ENCODE results near the gene SEC22B.
"Not testable (repeated sequence)": the region's sequence is repeated elsewhere in the genome, so short reads cannot be mapped to it uniquely, and the experiment has no call there.

DNA sequence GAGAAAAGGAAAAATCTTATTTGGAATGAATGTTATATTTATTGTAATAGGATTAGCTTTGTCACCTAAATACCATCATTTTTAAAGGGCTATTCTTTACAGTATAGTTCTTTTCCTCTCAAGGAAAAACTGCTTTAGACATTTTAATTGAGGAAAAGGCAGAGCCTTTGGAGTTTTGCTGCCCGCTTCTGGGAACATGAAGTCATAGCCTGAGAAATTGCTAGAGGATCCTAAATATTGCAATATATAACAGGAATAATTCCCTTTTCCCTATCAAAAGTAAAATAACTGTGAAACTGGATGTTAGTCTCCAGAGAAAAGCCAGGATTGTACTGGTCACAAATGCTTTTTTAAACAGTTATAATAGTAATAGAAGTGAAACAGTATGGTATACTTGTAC is 30.5 kb downstream of the SEC22B start:
- TF ChIP-seq, protein P1, sequence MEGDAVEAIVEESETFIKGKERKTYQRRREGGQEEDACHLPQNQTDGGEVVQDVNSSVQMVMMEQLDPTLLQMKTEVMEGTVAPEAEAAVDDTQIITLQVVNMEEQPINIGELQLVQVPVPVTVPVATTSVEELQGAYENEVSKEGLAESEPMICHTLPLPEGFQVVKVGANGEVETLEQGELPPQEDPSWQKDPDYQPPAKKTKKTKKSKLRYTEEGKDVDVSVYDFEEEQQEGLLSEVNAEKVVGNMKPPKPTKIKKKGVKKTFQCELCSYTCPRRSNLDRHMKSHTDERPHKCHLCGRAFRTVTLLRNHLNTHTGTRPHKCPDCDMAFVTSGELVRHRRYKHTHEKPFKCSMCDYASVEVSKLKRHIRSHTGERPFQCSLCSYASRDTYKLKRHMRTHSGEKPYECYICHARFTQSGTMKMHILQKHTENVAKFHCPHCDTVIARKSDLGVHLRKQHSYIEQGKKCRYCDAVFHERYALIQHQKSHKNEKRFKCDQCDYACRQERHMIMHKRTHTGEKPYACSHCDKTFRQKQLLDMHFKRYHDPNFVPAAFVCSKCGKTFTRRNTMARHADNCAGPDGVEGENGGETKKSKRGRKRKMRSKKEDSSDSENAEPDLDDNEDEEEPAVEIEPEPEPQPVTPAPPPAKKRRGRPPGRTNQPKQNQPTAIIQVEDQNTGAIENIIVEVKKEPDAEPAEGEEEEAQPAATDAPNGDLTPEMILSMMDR (IDR thresholded peaks at IDR 0.05; ENCODE audit: low read depth, low read length) = not testable (repeated sequence)
- not testable (repeated sequence) for TF ChIP-seq POLR2A (IDR thresholded peaks at IDR 0.05; ENCODE audit: extremely low read depth, insufficient read length); MYC (IDR thresholded peaks at IDR 0.05; ENCODE audit: low read depth, low read length)
- TF ChIP-seq, protein P2, sequence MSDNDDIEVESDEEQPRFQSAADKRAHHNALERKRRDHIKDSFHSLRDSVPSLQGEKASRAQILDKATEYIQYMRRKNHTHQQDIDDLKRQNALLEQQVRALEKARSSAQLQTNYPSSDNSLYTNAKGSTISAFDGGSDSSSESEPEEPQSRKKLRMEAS (IDR thresholded peaks at IDR 0.05; ENCODE audit: low read depth, low read length) = not testable (repeated sequence)
